Fibroblast of villous mesenchyme (primary cell): ENCODE results near the gene C6orf89. TPM values are rescaled to one million over a fixed set of nuclear protein-coding genes. Genes with fewer than 3 reads are reported as not detected.

Source experiments
- DNase-seq: peaks from one replicate; pipeline ENCODE4 v3.0.0-alpha.2; 2010; ENCODE audit warnings: low read depth
- H3K4me3 ChIP-seq: 2 replicates; pipeline ENCODE4 v1.5.1; 2011; ENCODE audit warnings: low read depth, mild to moderate bottlenecking, low read length
- CTCF ChIP-seq: IDR thresholded peaks from 2 replicates; pipeline ENCODE4 v1.5.1; 2012; ENCODE audit warnings: low read depth, mild to moderate bottlenecking, low read length; ENCODE audit not compliant: insufficient read depth
- total RNA-seq: library from RNA; depleted of rRNA; stranded (reverse); fragments of >200 nt; gene quantifications from 2 replicates; pipeline ENCODE4 v1.2.3, GENCODE V29; 2012

The C6orf89 gene
- total RNA-seq, 1 donor = 63.9 TPM

- no peak for TF ChIP-seq CTCF
- no peak for DNase-seq
- H3K4me3 ChIP-seq = no peak overlapping the region
Measured at GRCh38 chr6:36904851-36905393, 19.2 kb downstream of the C6orf89 start.

- no peak for DNase-seq
- TF ChIP-seq CTCF = no peak
- no peak overlapping the region for H3K4me3 ChIP-seq
Measured at GRCh38 chr6:36906539-36907325, 21.0 kb downstream of the C6orf89 start.

GRCh38 chr6:36907781-36908180 lies 22.0 kb downstream of the C6orf89 start:
- no peak for DNase-seq
- H3K4me3 ChIP-seq = no peak overlapping the region
- TF ChIP-seq CTCF = no peak

DNA sequence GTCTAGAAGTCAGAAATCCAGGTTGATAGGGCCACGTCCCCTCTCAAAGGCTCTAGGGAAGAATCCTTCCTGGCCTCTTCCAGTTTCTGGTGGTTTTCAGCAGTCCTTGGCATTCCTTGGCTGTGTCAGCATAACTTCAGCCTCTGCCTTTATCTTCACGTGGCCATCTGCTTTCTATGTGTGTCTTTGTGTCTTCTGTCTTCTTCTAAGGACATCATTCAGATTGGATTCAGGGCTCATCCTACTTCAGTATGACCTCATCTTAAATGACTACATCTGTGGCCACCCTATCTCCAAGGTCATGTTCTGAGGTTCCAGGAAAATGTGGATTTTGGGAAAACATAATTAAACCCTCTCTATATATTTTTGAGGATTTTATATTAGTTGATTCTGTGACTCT lies 23.0 kb downstream of the C6orf89 start:
- no peak for TF ChIP-seq CTCF
- peak; percentile 45 for DNase-seq
- no peak overlapping the region for H3K4me3 ChIP-seq

- TF ChIP-seq CTCF = no peak
- H3K4me3 ChIP-seq = no peak overlapping the region
- DNase-seq = no peak
Measured at GRCh38 chr6:36912030-36912454, 26.3 kb downstream of the C6orf89 start.

- TF ChIP-seq CTCF = no peak
- DNase-seq = peak; percentile 93
- no peak overlapping the region for H3K4me3 ChIP-seq
Measured at GRCh38 chr6:36912586-36912985, 26.8 kb downstream of the C6orf89 start.

- H3K4me3 ChIP-seq = no peak overlapping the region
- DNase-seq = no peak
- no peak for TF ChIP-seq CTCF
Measured at GRCh38 chr6:36913082-36913481, 27.3 kb downstream of the C6orf89 start.
